ENCODE measurements around the gene RFC2.
"Not testable (repeated sequence)": the region's sequence is repeated elsewhere in the genome, so short reads cannot be mapped to it uniquely, and the experiment has no call there.

RFC2 gene

DNA sequence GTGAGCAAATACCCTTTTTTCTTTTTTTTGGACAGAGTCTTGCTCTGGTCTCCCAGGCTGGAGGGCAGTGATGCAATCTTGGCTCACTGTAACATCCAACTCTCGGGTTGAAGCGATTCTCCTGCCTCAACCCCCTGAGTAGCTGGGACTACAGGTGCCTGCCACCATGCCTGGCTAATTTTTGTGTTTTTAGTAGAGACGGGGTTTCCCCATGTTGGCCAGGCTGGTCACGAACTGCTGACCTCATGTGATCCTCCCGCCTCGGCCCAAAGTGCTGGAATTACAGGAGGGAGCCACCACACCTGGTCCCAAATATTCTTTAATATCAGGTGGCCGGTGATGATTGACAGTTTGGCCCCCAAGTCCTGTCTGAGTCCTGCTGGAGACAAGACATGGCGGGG is 37.8 kb downstream of the RFC2 start:
- DNase-seq: no peak

DNA sequence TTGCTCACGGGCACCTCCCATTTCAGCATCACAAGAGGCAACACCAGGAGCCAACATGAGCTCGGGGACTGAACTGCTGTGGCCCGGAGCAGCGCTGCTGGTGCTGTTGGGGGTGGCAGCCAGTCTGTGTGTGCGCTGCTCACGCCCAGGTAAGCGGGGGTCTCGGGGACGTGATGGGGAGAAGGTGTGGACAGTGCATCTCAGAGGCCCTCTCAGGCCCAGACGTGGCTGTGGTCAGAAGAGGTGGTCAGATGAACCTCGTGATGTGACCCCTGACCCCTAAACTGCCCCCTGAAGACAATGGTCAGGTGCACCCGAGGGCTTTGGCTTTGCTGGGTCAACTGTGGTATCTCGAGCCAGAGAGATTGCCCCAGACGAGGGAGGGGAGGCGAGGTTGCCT is 38.3 kb downstream of the RFC2 start:
- DNase-seq: no peak

DNA sequence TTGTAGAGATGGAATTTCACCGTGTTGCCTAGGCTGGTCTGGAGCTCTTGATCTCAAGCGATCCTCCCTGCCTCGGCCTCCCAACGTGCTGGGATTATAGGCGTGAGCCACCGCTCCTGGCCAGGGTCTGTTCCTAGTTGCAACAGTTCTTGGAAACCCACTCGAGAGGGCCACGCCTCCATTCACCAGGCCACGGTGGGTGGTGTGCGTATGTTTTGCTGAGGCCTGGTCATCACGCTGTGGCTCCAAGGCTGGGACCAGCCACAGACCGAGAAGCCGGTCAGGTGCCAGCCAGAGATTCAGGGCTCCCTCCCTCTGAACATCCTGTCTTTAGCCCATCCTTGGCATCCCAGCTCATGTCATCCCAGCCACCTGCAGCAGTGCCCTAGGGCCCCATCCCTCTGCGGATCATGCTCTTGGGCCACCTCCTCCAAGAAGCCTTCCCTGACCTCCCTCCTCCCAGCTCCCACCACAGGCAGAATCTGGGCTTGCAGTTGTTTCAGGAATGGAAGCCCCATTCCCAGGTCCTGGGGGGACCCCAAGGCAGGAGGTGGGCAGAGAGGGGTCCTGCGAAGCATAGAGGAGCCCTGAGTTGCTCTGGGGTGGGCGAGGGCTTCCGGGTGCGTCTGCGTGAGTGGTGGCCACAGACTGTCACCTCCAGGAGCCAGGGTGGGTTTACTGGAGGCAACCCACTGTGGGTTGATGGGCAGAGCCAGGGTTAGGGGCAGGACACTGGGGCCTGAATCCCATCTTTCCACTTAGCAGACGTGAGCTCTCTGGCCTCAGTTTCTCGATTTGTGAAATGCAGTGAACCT is 39.2 kb downstream of the RFC2 start:
- no peak for DNase-seq

DNA sequence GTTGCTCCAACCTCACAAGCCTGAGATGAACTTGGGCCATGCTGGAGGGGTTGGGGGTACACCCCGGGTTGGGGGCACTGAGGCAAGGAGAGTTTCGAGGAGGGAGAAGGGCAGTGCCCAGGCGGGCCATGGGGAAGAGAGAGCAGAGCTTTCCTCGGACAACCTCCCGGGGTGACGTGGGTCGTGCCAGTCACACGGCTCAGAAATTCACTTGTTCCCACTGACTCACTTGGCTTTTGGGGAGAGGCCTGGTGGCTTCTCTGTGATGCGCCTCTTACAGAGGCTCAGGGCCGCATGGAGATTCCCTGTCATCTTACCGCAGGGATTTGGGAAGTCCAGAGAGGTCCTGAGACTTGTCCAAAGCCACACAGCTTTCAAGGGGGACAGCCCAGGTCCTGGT is 41.5 kb downstream of the RFC2 start:
- no peak for DNase-seq

DNA sequence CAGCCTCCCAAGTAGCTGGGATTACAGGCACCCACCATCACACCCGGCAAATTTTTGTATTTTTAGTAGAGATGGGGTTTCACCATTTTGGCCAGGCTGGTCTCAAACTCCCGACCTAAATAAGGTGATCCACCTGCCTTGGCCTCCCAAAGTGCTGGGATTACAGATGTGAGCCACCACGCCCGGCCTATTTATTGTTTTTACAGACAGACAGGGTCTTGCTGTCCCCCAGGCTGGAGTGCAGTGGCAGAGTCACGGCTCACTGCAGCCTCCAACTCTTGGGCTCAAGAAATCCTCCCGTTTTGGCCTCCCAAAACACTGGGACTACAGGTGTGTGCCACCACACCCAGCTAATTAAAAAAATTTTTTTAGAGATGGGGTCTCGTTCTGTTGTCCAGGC is 46.0 kb downstream of the RFC2 start:
- not testable (repeated sequence) for DNase-seq

DNA sequence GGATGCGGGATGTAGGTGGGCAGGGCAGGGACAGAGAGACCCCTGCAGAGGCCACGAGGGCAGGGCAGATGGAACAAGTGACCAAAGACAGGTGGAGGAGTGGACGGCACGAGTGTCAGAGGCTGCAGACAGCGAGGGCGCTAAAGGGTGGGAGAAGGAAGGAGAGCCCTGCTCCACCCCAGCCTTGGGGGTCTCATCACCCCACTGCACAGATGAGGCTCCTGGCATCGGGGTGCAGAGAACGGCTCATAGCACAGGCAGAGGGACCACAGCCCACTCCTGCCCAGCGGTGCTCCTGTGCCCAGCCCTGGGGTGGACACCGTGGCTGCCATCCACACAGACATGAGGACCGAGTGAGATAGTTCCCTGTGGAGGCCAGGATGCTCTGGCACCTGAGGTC is 46.6 kb downstream of the RFC2 start:
- no peak for DNase-seq

DNA sequence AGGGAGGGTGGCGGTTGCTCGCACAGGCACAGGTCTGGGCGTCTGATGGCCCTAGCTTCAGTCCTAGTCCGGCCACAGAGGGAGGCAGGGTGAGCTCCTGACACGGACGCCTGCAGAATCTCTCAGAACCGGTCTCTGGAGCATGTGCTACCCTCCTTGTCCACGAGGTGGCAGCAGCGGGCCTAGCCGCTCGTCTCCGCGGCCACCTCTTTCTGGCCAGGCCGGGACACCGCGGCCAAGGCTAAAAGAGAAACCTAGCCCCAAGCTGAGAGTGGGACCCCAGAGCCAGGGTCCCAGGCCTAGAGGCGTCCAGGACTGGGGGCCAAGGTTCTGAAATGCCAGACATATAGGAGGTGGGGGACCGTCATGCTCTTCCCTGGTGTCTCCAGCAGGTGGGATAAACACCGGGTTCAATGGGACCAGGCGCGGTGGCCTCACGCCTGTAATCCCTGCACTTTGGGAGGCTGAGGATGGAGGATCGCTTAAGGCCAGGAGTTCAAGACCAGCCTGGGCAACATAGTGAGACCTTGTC is 47.5 kb downstream of the RFC2 start:
- DNase-seq: peak; percentile 90

DNA sequence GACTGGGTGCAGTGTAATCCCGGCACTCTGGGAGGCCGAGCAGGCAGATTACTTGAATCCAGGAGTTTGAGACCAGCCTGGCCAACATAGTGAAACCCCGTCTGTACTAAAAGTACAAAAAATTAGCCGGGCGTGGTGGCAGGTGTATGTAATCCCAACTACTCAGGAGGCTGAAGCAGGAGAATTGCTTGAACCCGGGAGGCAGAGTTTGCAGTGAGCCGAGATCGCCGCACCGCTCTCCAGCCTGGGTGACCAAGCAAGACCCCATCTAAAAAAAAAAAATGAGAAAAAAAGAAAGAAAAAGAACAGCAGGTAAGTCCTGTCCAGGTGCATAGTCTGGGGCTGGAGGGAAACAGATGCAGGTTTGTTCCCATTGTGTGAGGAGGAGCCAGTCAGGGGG is 48.1 kb downstream of the RFC2 start:
- DNase-seq: not testable (repeated sequence)

DNA sequence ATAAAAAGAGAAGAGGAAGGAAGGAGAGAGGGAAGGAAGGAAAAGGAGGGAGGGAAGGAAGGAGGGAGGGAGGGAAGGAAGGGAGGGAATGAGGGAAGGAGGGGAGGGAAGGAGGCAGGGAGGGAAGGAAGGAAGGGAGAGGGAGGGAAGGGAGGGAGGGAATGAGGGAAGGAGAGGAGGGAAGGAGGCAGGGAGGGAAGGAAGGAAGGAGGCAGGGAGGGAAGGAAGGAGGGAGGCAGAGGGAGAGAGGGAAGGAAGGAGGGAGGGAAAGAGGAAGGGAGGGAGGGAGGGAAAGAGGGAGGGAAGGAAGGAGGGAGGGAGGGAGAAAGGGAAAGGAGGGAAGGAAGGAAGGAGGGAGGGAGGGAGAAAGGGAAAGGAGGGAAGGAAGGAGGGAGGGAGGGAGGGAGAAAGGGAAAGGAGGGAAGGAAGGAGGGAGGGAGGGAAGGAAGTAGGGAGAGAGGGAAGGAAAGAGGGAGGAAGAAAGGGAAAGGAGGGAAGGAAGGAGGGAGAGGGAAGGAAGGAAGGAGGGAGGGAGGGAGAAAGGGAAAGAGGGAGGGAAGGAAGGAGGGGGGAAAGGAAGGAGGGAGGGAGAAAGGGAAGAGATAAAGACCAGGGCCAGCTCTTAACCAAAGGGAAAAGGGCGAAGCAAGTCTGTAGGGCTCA is 50.1 kb downstream of the RFC2 start:
- DNase-seq: no peak

DNA sequence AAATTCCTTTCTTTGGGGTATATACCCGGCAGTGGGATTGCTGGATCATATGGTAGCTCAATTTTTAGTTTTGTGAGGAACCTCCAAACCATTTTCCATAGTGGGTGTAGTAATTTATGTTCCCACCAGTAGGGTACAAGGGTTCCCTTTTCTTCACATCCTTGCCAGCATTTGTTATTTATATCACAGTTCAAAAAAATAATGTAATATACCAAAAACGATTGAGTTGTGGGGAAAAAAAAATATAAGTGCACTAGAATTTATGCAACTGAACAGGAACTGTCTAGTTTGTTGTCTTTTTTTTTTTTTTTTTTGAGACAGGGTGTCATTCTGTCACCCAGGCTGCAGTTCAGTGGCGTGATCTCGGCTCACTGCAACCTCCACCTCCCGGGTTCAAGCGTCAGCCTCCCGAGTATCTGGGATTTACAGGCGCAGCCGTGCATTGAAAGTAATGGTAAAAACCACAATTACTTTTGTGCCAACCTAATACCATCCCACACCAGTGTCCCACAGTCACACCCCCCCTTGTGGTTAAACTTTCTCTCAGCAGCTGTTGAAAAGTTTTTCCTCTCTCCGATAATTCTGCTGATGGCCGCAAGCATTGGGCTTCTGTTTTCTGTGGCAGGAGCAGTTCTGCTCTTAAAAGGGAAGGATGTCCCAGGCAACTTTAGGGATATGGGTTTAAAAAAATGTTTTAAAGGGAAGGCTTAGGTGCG is 51.2 kb downstream of the RFC2 start:
- peak; percentile 46 for DNase-seq

DNA sequence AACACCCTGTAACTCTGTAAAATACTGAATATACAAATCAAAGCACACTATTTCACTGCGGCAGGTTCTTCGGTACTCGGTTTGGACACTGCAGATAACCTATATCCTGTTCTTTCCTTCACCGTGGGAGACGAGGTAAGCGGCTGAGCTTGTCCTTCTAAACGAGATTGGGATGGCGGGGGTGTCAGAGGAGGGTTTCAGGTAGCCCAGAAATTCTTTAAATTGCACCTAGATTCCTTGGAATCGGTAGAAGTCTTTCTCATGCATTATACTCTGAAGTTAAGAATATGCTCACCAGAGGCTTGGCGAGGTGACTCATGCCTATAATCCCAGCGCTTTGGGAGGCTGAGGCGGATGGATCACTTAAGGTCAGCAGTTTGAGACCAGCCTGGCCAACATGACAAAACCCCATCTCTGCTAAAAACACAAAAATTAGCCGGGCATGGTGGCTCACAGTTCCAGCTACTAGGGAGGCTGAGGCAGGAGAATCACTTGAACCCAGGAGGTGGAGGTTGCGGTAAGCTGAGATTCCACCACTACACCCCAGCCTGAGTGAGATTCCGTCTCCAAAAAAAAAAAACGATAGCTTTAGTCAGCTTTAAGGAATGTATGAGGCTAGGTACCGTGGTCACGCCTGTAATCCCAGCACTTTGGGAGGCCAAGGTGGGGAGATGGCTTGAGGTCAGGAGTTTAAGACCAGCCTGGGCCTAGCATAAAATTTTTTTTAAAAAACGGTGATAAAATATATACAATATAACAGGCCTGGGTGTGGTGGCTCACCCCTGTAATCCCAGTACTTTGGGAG is 54.4 kb downstream of the RFC2 start:
- no peak for DNase-seq

DNA sequence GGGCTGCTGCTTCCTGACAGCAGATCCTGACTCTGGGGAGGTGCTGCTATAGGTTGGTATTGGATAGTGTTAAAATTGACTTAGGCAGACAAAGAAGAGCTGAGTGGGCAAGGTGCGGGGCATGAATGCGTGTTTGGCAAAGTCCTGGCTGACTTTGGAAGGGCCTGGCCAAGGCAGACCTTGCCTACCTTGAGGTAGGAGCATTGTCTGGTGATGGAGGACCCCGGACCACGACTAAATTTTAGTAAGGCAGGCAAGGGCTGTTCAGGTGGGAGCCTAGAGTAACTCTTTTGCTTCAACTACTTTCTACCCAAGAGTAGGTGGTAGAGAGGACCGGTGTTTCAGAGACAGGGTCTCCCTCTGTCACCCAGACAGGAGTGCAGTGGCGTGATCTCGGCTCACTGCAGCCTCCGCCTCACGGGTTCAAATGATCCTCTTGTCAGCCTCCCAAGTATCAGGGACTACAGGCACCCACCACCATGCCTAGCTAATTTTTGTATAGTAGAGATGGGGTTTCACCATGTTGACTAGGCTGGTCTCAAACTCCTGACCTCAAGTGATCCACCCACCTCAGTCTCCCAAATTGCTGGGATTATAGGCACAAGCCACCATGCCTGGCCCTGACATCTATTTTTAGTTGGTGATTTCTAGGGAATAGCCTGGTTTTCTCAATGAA is 56.6 kb downstream of the RFC2 start:
- no peak for DNase-seq

DNA sequence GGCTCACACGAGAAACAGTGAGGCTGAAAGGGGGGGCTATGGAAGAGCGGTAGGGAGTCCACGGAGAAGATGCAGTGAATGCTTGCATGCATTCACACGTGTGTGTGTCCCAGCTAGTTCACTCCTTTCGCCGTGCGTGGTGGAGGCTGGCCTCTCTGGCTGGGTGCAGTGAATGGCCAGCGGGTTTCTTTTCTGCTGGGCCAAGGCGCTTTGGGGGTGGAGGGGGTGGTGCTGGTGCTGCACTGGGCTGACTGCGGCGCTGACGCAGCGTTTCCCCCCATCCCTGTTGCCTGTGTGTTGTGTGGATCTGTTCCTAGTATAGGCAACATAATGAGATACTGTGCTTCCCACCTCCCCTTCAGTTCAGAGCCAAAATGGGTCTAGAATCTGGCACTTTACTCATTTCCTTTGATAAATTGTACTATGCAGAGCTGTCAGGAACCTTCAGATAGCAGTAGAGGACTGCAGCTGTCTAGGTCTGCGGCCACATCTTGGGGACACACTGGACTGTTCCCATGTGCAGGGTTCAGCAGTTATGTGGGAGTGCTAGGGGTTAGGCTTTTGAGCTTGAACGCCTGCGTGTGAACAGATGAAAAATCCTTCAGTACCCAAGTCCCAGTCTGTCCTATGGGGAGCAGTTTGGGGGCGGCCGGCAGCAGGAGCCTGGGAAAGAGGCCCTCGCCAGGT is 58.1 kb downstream of the RFC2 start:
- not testable (repeated sequence) for DNase-seq

DNA sequence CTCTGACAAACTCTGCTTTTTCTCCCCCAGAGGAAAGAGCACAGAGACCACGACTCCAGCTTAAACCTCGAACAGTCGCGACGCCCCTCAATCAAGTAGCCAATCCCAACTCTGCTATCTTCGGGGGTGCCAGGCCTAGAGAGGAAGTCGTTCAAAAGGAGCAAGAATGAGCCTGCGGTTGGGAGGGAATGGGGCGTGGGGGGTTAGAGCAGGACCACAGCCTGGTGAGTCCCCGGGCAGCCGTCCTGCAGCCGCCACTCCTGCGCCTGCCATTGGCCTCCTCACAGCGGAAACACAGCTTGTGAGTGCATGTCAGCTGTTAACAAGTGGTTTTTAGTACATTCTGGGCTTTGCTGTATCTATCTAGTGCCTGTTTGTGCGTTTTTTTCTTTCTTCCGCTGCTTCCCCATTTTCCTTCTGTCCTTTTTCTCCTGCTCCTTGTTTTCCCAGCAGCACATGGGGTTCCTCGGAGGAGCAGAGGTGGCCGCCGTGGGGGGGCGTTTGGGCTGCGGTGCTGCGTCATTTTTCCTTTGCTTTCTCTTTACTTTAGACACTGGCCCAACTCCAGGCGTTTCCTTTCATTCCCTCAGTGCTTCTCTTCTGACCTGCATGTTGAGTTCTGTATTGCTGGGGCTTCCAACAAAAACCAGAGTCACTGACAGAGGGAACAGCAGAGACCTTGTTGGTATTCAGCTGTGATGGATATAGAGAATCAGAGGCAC is 58.9 kb downstream of the RFC2 start:
- not testable (repeated sequence) for DNase-seq

DNA sequence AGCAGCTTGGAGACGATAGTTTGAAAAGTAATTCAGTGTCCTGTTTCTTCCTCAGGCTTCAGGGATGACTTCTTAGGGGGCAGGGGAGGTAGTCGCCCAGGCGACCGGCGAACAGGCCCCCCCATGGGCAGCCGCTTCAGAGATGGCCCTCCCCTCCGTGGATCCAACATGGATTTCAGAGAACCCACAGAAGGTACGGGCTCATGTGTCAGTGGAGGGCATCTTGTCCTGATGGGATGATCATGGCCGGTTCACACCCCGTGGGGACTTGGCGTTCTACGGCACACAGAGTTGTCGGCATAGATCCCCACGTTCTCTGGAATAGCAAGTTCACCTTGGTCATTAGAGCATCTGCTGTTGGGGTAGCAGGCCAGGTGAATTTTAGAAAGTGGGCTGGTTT is 59.5 kb downstream of the RFC2 start:
- DNase-seq: no peak

DNA sequence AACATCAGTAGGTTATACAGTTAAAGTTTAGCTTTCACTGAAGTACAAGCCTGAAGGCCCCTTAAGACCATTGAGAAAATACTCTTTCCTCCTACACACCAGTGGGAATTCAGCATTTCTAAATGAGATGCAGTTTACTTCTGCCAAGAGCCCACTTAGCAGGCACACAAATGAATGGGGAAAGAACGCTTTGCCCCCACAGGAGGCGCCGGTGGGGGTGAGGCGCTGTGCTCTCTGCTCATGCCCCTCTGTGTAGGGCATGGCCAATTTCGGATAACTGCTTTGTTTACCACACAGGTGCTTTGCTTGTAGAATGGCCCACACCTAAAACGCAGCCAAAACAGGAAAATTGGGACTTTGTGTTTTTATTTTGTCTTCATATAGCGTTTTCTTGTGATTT is 60.3 kb downstream of the RFC2 start:
- no peak for DNase-seq

DNA sequence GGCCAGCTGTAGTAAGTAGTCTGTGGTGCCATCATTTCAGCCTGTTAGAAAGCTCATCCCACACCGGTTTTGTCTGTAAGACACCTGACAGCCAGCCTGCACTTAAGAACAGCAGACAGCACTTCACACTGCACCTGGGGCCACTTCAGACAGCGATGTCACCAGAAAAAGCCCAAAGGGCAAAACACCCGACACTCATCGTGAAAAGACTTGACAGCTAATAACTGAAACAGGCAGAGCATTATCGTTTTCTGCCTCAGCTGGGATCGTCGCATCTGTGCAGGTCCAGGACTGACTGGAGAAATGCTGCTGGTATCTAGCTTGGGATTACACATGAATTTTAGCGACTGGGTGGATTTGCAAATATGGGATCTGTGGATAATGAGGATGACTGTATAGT is 61.1 kb downstream of the RFC2 start:
- DNase-seq: no peak

DNA sequence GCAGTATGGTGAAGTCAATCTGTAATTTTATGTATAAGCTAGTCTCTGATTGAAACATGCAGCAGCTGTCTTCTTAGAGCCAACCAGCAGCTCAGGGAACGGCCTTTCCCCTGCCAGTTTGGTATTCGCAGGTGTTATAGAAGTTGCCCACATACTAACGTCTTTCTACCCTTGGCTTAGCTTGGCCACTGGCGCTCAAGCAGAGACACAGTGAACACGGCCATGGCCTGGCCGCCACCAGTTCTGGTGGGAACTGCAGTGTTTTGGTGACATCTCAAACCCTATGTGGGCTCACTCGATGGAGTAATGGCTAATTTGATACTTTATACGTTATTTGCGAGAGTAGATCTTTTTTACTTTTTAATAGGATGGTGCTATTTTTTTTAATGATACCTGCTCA is 63.0 kb downstream of the RFC2 start:
- no peak for DNase-seq

DNA sequence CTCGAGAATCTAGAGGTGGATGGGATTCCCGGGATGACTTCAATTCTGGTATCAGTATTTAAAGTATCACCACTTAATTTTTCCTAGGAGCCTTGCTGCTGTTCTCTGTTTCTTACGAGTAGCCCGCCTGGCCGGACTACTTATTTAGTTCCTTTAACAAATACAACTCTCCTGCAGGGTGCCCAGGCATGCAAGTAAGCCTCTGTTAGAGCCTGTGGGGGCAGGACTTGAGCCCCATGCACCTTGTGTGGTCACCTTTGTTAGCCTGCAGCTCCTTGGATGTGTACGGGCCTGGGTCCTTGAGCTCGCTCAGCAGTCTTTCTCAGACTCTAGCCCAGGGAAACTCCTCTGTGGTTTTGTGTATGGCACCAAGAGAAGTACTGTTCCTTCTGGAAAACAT is 63.9 kb downstream of the RFC2 start:
- DNase-seq: no peak

DNA sequence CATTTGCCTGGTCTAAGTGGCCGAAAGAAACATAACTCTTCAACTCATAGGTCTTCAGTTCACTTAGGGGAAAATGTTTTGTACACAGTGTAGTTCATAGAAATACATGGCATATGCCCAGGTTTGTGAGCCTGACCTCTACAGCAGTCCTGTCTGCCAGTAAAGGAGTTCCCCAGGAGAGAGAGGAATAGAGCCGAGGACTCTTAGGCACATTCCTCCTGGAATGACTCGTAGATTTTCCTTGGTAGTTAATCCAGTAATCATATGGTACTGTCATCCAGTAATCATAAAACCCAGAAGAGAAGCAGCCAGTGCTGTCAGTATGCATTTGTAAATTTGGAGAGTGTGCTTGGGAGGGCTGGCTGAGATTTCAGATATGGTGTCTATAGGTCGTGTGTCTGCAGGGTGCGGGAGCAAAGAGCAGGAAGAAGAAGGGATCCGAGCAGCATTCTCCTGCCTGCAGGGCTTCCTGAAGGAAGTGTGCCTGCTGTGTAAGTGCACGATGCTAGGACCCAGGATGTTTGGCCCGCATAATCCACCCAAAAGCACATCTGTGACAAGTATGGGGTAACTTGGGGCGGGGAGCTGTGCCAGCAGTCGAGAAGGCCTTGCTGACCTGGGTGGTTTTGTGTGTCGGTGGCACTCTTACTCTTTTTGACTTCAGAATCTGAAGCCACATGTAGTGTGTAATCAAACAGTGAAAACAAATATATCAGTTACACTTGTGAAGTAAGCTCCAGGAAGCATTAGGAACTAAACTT is 66.1 kb downstream of the RFC2 start:
- DNase-seq: no peak
